OCI-LY7 (cell line): ENCODE data around the gene SLC52A3. TPM values are rescaled to one million over a fixed set of nuclear protein-coding genes. Genes with fewer than 3 reads are reported as not detected.

Experiments
- BruUV-seq: library from RNA; stranded (reverse); fragments of 400-500 nt; replicated peaks from 2 replicates; lab custom pipeline; 2021; lab: Mats Ljungman, UMichigan
- CTCF ChIA-PET: fragments of 300-600 bp; sonication (Branson Sonifier 250); formaldehyde crosslinking; loops from one replicate; lab custom pipeline; 2022; ENCODE audit warnings: antibody characterized with exemption; ENCODE audit not compliant: unreplicated experiment; lab: Charles Lee
- POLR2A ChIA-PET: fragments of 300-600 bp; sonication (Branson Sonifier 250); formaldehyde crosslinking; loops from one replicate; lab custom pipeline; 2022; ENCODE audit warnings: antibody characterized with exemption; lab: Charles Lee
- DNase-seq: peaks from one replicate; pipeline ENCODE4 v3.0.0-alpha.2; 2015; ENCODE audit warnings: low spot score
- H2AFZ ChIP-seq: fragments of 200-600 bp; sonication (generic), shearing (Covaris generic); 2 replicates; pipeline ENCODE4 v1.6.1; 2014; ENCODE audit warnings: mild to moderate bottlenecking, antibody characterized with exemption, low read length, moderate library complexity
- H3K27ac ChIP-seq: fragments of 200-600 bp; sonication (generic); 2 replicates; pipeline ENCODE4 v1.5.1; 2014; ENCODE audit warnings: mixed run types, low read depth, mild to moderate bottlenecking, moderate library complexity, low read length, inconsistent platforms; ENCODE audit not compliant: poor library complexity, severe bottlenecking
- H3K36me3 ChIP-seq: fragments of 200-600 bp; sonication (generic); 2 replicates; pipeline ENCODE4 v1.6.1; 2014; ENCODE audit warnings: mild to moderate bottlenecking, antibody characterized with exemption, low read length, moderate library complexity, mixed read lengths; ENCODE audit not compliant: insufficient read depth
- H3K4me1 ChIP-seq: fragments of 200-600 bp; sonication (generic); 2 replicates; pipeline ENCODE4 v1.5.1; 2014; ENCODE audit warnings: mild to moderate bottlenecking, low read length; ENCODE audit not compliant: insufficient read depth, poor library complexity, severe bottlenecking
- H3K4me2 ChIP-seq: fragments of 200-600 bp; sonication (generic); 2 replicates; pipeline ENCODE4 v1.6.1; 2014; ENCODE audit warnings: mild to moderate bottlenecking, low read length
- H3K4me3 ChIP-seq: fragments of 200-600 bp; sonication (generic); 2 replicates; pipeline ENCODE4 v1.5.1; 2014; ENCODE audit warnings: mild to moderate bottlenecking, low read depth, low read length; ENCODE audit not compliant: poor library complexity, severe bottlenecking
- H3K79me2 ChIP-seq: fragments of 200-600 bp; sonication (generic); 2 replicates; pipeline ENCODE4 v1.6.1; 2016; ENCODE audit warnings: low read depth, mild to moderate bottlenecking, low read length, moderate library complexity, mixed read lengths; ENCODE audit not compliant: insufficient read depth
- H3K9me2 ChIP-seq: fragments of 200-600 bp; sonication (generic); 2 replicates; pipeline ENCODE4 v1.6.1; 2016; ENCODE audit warnings: mild to moderate bottlenecking, low read length, mixed read lengths; ENCODE audit not compliant: insufficient read depth
- H3K9me3 ChIP-seq: fragments of 200-600 bp; sonication (generic); 2 replicates; pipeline ENCODE4 v1.6.1; 2014; ENCODE audit warnings: mild to moderate bottlenecking, mixed run types, low read length, mixed read lengths
- H4K20me1 ChIP-seq: fragments of 200-600 bp; sonication (generic); 2 replicates; pipeline ENCODE4 v1.6.1; 2014; ENCODE audit warnings: mild to moderate bottlenecking, antibody characterized with exemption, low read length, moderate library complexity, mixed read lengths; ENCODE audit not compliant: insufficient read depth
- CTCF ChIP-seq: fragments of 200-600 bp; sonication (generic); conservative IDR thresholded peaks from 2 replicates; pipeline ENCODE4 v1.5.1; 2014; ENCODE audit warnings: mild to moderate bottlenecking, antibody characterized with exemption, low read length, moderate library complexity, mixed read lengths
- EZH2phosphoT487 ChIP-seq: fragments of 200-600 bp; sonication (generic); IDR thresholded peaks from 2 replicates; pipeline ENCODE4 v1.6.1; 2018; ENCODE audit warnings: low read depth, borderline replicate concordance, mild to moderate bottlenecking, mixed run types, antibody characterized with exemption, low read length, moderate library complexity, mixed read lengths
- intact Hi-C: fragments of 100-400 bp; cut with micrococcal nuclease; formaldehyde crosslinking; loops from one replicate; pipeline ENCODE4 v1.10.0; 2022; ENCODE audit not compliant: unreplicated experiment
- total RNA-seq, 2 experiments: library from RNA; depleted of rRNA in 1 of 2; stranded (reverse); fragments of >200 nt in 1 of 2; shearing (Covaris generic) in 1 of 2; gene quantifications; 2 replicates each; pipeline ENCODE4 v1.2.3, GENCODE V29; 2014 to 2022

SLC52A3 gene
- total RNA-seq, 2 experiments from 2014 or later = not detected

DNA sequence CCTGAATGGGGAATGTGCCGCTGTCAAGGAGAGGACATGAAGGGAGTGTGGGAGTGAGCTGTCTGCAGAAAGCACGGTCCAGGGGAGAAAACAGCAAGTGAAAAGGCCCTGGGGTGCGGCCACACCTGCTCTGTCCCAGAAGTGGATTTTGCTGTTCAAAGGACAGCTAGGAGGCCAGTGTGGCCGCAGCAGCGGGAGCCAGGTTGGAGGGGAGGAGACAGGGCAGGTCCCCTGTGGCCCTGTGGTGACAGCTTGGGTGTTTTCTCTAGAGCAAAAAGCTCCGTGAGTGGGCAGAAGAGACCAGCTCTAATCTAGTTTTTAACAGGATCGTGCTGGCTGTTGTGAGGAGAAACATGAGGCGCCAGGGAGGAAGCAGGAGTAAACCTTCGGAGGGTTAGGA is 4.5 kb upstream of the SLC52A3 start:
- intact Hi-C loops = no loop called here
- H2AFZ ChIP-seq = no peak overlapping the region
- H3K79me2 ChIP-seq = no peaks in the 10 kb centered on the region
- BruUV-seq = no TSS peak
- ChIA-PET POLR2A (no interaction called here), CTCF (no interaction called here)
- no peak overlapping the region for H3K4me3 ChIP-seq
- H4K20me1 ChIP-seq = no peaks in the 10 kb centered on the region
- DNase-seq = no peak
- no peaks in the 10 kb centered on the region for H3K9me2 ChIP-seq
- no peaks in the 10 kb centered on the region for H3K4me1 ChIP-seq
- no peak overlapping the region for H3K27ac ChIP-seq
- H3K9me3 ChIP-seq = 0 out of 2 replicates have a peak, but pooled peaks cover 5% of the 10 kb centered on the region
- no peak overlapping the region for H3K4me2 ChIP-seq
- H3K36me3 ChIP-seq = no peaks in the 10 kb centered on the region
- no peak for TF ChIP-seq CTCF
- TF ChIP-seq EZH2phosphoT487 = no peak

GRCh38 chr20:771741-772464 is 3.6 kb upstream of the SLC52A3 start:
- Histone ChIP-seq H3K9me3 (0 out of 2 replicates have a peak, but pooled peaks cover 5% of the 10 kb centered on the region), H3K36me3 (no peaks in the 10 kb centered on the region), H3K79me2 (no peaks in the 10 kb centered on the region), H3K4me1 (no peaks in the 10 kb centered on the region), H3K27ac (no peak overlapping the region), H3K9me2 (no peaks in the 10 kb centered on the region), H3K4me3 (no peak overlapping the region), H2AFZ (no peak overlapping the region), H3K4me2 (no peak overlapping the region), H4K20me1 (no peaks in the 10 kb centered on the region)
- TF ChIP-seq EZH2phosphoT487 (no peak), CTCF (no peak)
- intact Hi-C loops = no loop called here
- POLR2A ChIA-PET = no interaction called here
- BruUV-seq = no TSS peak
- no peak for DNase-seq
- CTCF ChIA-PET = no interaction called here

GRCh38 chr20:770691-771090 is 2.4 kb upstream of the SLC52A3 start:
- no peak for DNase-seq
- TF ChIP-seq EZH2phosphoT487 (no peak), CTCF (no peak)
- H3K4me1 ChIP-seq = no peaks in the 10 kb centered on the region
- H3K36me3 ChIP-seq = no peaks in the 10 kb centered on the region
- no peak overlapping the region for H3K27ac ChIP-seq
- peak overlapping the region; percentile 73; the same call in 1 of the 2 replicates for H2AFZ ChIP-seq
- intact Hi-C loops = no loop called here
- H3K9me3 ChIP-seq = 0 out of 2 replicates have a peak, but pooled peaks cover 5% of the 10 kb centered on the region
- H3K4me2 ChIP-seq = no peak overlapping the region
- ChIA-PET POLR2A (no interaction called here), CTCF (no interaction called here)
- H3K9me2 ChIP-seq = no peaks in the 10 kb centered on the region
- no peaks in the 10 kb centered on the region for H3K79me2 ChIP-seq
- BruUV-seq = no TSS peak
- H3K4me3 ChIP-seq = no peak overlapping the region
- H4K20me1 ChIP-seq = no peaks in the 10 kb centered on the region
